PC-3 (cell line): ENCODE results near the gene NUDT22. TPM values are rescaled to one million over a fixed set of nuclear protein-coding genes. Genes with fewer than 3 reads are reported as not detected.
A peak's percentile ranks its signal among the peaks of the same experiment; 100 is the strongest.

ENCODE experiments used
- ATAC-seq: fragments of 200-7000 bp; cut with Tn5 transposase; 2 replicates; pipeline ENCODE4 v1.9.1; 2020; ENCODE audit warnings: mild to moderate bottlenecking, moderate library complexity
- BruUV-seq: library from RNA; stranded (reverse); fragments of 400-500 nt; replicated peaks from 2 replicates; lab custom pipeline; 2021; lab: Mats Ljungman, UMichigan
- CTCF ChIA-PET: fragments of 300-600 bp; sonication (Branson Sonifier 250); formaldehyde crosslinking; loops from one replicate; lab custom pipeline; 2022; ENCODE audit warnings: antibody characterized with exemption; lab: Charles Lee
- POLR2A ChIA-PET: fragments of 300-600 bp; sonication (Branson Sonifier 250); formaldehyde crosslinking; loops from one replicate; lab custom pipeline; 2022; ENCODE audit warnings: antibody characterized with exemption; ENCODE audit not compliant: unreplicated experiment; lab: Charles Lee
- DNase-seq: peaks from one replicate; pipeline ENCODE4 v3.0.0-alpha.2; 2015
- H2AFZ ChIP-seq: fragments of 300-600 bp; sonication (generic); 2 replicates; pipeline ENCODE4 v1.6.0; 2016; ENCODE audit warnings: antibody characterized with exemption, low read length
- H3F3A ChIP-seq: fragments of 300-600 bp; sonication (generic); one replicate; pipeline ENCODE4 v1.6.0; 2017; ENCODE audit warnings: antibody characterized with exemption, low read length, control low read depth, mild to moderate bottlenecking; ENCODE audit not compliant: unreplicated experiment
- H3K27ac ChIP-seq: fragments of 300-600 bp; sonication (generic); 2 replicates; pipeline ENCODE4 v1.5.1; 2016; ENCODE audit warnings: mild to moderate bottlenecking, low read length
- H3K27me3 ChIP-seq: fragments of 300-600 bp; sonication (generic); 2 replicates; pipeline ENCODE4 v1.6.1; 2016; ENCODE audit warnings: low read length, mixed read lengths
- H3K36me3 ChIP-seq: fragments of 300-600 bp; sonication (generic); 2 replicates; pipeline ENCODE4 v1.6.1; 2016; ENCODE audit warnings: low read depth, mixed run types, low read length, mixed read lengths
- H3K4me1 ChIP-seq: fragments of 300-600 bp; sonication (generic); 2 replicates; pipeline ENCODE4 v1.5.1; 2016; ENCODE audit warnings: low read length; ENCODE audit not compliant: insufficient read depth
- H3K4me2 ChIP-seq: fragments of 300-600 bp; sonication (generic); 2 replicates; pipeline ENCODE4 v1.6.0; 2016; ENCODE audit warnings: low read length
- H3K4me3 ChIP-seq: fragments of 300-600 bp; sonication (generic); 2 replicates; pipeline ENCODE4 v1.5.1; 2016; ENCODE audit warnings: mild to moderate bottlenecking, low read length, mixed read lengths
- H3K79me2 ChIP-seq: fragments of 300-600 bp; sonication (generic); 2 replicates; pipeline ENCODE4 v1.6.1; 2017; ENCODE audit warnings: low read length, mixed read lengths
- H3K9ac ChIP-seq: fragments of 300-600 bp; sonication (generic); 2 replicates; pipeline ENCODE4 v1.6.0; 2016; ENCODE audit warnings: mild to moderate bottlenecking, low read length
- H3K9me2 ChIP-seq: fragments of 300-600 bp; sonication (generic); replicated peaks from 2 replicates; pipeline ENCODE4 v1.6.1; 2016; ENCODE audit warnings: mixed run types, low read length, mixed read lengths
- H3K9me3 ChIP-seq: fragments of 300-600 bp; sonication (generic); 2 replicates; pipeline ENCODE4 v1.6.1; 2016; ENCODE audit warnings: low read length, mixed read lengths
- H4K20me1 ChIP-seq: fragments of 300-600 bp; sonication (generic); 2 replicates; pipeline ENCODE4 v1.6.1; 2016; ENCODE audit warnings: low read length, mixed read lengths
- EZH2 ChIP-seq: fragments of 300-600 bp; sonication (generic); IDR thresholded peaks from one replicate; pipeline ENCODE4 v1.6.1; 2017; ENCODE audit warnings: antibody characterized with exemption, mild to moderate bottlenecking, low read length; ENCODE audit not compliant: unreplicated experiment
- EZH2phosphoT487 ChIP-seq: fragments of 300-600 bp; sonication (generic); IDR thresholded peaks from 2 replicates; pipeline ENCODE4 v1.6.1; 2018; ENCODE audit warnings: mild to moderate bottlenecking, antibody characterized with exemption, low read length, borderline replicate concordance
- intact Hi-C: fragments of 100-400 bp; cut with micrococcal nuclease; formaldehyde crosslinking; loops from 2 replicates; pipeline ENCODE4 v1.9.0; 2023
- total RNA-seq: library from RNA; depleted of rRNA; stranded (reverse); fragments of >200 nt; gene quantifications from 2 replicates; pipeline ENCODE4 v1.2.3, GENCODE V29; 2014
- TF ChIP-seq, protein P1 (sequence below): fragments of 300-600 bp; sonication (generic); conservative IDR thresholded peaks from 2 replicates; pipeline ENCODE4 v1.5.1; 2017; ENCODE audit warnings: antibody characterized with exemption, low read depth, mild to moderate bottlenecking, low read length

The NUDT22 gene
- total RNA-seq, 1 experiment from 2014 or later = 98.3 TPM

- peak; percentile 51 for ATAC-seq
- Histone ChIP-seq H3K4me1 (peaks cover 24% of the 10 kb centered on the region), H3K9ac (peak overlapping the region; percentile 2; the same call in 1 of the 2 replicates), H2AFZ (peak overlapping the region; percentile 43; the same call in 1 of the 2 replicates), H3F3A (peaks cover 4% of the 10 kb centered on the region), H3K9me3 (no peaks in the 10 kb centered on the region), H3K27me3 (no peaks in the 10 kb centered on the region), H3K36me3 (no peaks in the 10 kb centered on the region), H4K20me1 (no peaks in the 10 kb centered on the region), H3K4me2 (peak overlapping the region; percentile 54), H3K4me3 (peak overlapping the region; percentile 22; the same call in 1 of the 2 replicates), H3K9me2 (no peaks in the 10 kb centered on the region), H3K27ac (peak overlapping the region; percentile 4; the same call in 1 of the 2 replicates), H3K79me2 (peaks cover 28% of the 10 kb centered on the region)
- POLR2A ChIA-PET = interaction anchor here (0.6 to 0.8 kb wide), 2 partner anchors 15 to 64 kb away, joined by 3 to 5 read pairs; no protein-coding TSS in a partner anchor
- CTCF ChIA-PET = interaction anchor here (0.9 kb wide), 1 partner anchor 173 kb away, joined by 4 read pairs; no protein-coding TSS in a partner anchor
- peak; percentile 93 for DNase-seq
- TF ChIP-seq EZH2 (no peak), EZH2phosphoT487 (no peak)
- TF ChIP-seq, protein P1, sequence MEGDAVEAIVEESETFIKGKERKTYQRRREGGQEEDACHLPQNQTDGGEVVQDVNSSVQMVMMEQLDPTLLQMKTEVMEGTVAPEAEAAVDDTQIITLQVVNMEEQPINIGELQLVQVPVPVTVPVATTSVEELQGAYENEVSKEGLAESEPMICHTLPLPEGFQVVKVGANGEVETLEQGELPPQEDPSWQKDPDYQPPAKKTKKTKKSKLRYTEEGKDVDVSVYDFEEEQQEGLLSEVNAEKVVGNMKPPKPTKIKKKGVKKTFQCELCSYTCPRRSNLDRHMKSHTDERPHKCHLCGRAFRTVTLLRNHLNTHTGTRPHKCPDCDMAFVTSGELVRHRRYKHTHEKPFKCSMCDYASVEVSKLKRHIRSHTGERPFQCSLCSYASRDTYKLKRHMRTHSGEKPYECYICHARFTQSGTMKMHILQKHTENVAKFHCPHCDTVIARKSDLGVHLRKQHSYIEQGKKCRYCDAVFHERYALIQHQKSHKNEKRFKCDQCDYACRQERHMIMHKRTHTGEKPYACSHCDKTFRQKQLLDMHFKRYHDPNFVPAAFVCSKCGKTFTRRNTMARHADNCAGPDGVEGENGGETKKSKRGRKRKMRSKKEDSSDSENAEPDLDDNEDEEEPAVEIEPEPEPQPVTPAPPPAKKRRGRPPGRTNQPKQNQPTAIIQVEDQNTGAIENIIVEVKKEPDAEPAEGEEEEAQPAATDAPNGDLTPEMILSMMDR = no peak
- intact Hi-C loops = loop anchor here (10.0 kb wide), 1 partner anchor 1457 kb away; the partner anchor contains the start of genes HNRNPUL2 and TTC9C
- no TSS peak for BruUV-seq
Measured at GRCh38 chr11:64181506-64182411, 44.3 kb upstream of the NUDT22 start.

DNA sequence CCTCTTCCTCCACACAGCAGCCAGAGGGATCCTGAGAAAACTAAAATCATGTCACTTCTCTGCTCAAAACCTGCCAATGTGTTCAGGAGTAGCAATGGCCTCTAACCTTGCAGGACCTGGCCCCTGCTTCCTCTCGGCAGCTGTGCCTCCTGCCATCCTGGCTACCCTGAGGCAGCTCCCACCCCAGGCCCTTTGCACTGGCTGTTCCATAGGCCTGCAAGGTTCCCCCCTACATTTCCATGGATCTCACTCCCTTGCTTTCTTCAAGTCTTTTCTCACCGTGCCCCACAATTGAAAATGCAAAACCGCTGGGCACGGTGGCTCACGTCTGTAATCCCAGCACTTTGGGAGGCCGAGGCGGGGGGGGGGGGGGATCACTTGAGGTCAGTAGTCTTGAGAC, 42.2 kb upstream of the NUDT22 start:
- Histone ChIP-seq H3K4me2 (peak overlapping the region; percentile 94), H3K9me2 (no peaks in the 10 kb centered on the region), H4K20me1 (no peaks in the 10 kb centered on the region; the same call in 1 of the 2 replicates), H3K36me3 (peaks cover 8% of the 10 kb centered on the region), H3K9ac (no peak overlapping the region), H3K27ac (no peak overlapping the region), H2AFZ (no peak overlapping the region), H3K9me3 (no peaks in the 10 kb centered on the region), H3K4me1 (peaks cover 24% of the 10 kb centered on the region), H3K27me3 (no peaks in the 10 kb centered on the region), H3K4me3 (peak overlapping the region; percentile 81), H3K79me2 (peaks cover 28% of the 10 kb centered on the region), H3F3A (peaks cover 4% of the 10 kb centered on the region)
- TF ChIP-seq EZH2phosphoT487 = no peak
- TF ChIP-seq EZH2 = no peak
- TF ChIP-seq, protein P1 = no peak
- ATAC-seq = no peak
- DNase-seq = no peak
- ChIA-PET CTCF (interaction anchor here (0.6 kb wide), 2 partner anchors 13 to 69 kb away, joined by 6 to 11 read pairs; no protein-coding TSS in a partner anchor), POLR2A (no interaction called here)
- BruUV-seq = no TSS peak
- intact Hi-C loops = loop anchor here (2.0 to 10.0 kb wide), 2 partner anchors 17 to 1459 kb away; partner anchors contain the start of genes HNRNPUL2, MACROD1 and TTC9C
